Measurements from ENCODE around the gene HID1. TPM values are rescaled to one million over a fixed set of nuclear protein-coding genes. Genes with fewer than 3 reads are reported as not detected.

Gene HID1
- total and polyA plus RNA-seq, 9 of the 15 experiments (the other 6 are each of a cell fraction or from before 2014, with no cell fraction given), result 0.14 to 2.1 (median 0.54) TPM; not detected in 2

GRCh38 chr17:74960570-74961342 lies 11.8 kb downstream of the HID1 start (continued):
- TF ChIP-seq, protein P1, sequence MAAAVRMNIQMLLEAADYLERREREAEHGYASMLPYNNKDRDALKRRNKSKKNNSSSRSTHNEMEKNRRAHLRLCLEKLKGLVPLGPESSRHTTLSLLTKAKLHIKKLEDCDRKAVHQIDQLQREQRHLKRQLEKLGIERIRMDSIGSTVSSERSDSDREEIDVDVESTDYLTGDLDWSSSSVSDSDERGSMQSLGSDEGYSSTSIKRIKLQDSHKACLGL (CRISPR knock-in tag; IDR thresholded peaks at IDR 0.05; ENCODE audit: borderline replicate concordance, poor library complexity, severe bottlenecking), result no peak
- TF ChIP-seq ZBTB1 (CRISPR knock-in tag; IDR thresholded peaks at IDR 0.05; ENCODE audit: borderline replicate concordance, low read depth) (no peak), BRD9 (IDR thresholded peaks at IDR 0.05; ENCODE audit: low read depth, partially characterized antibody) (peak; percentile 45), ARID1B (IDR thresholded peaks at IDR 0.05) (peak; percentile 61), SMAD4 (CRISPR knock-in tag; conservative IDR thresholded peaks at IDR 0.05) (no peak), NCOA1 (IDR thresholded peaks at IDR 0.05; ENCODE audit: low read depth) (0 out of 2 replicates have a peak, but pooled peaks have one; percentile 17), ILF3 (IDR thresholded peaks at IDR 0.05; ENCODE audit: borderline replicate concordance) (no peak), MEF2A (IDR thresholded peaks at IDR 0.05; ENCODE audit: control insufficient read depth, low read depth, low read length) (0 out of 2 replicates have a peak, but pooled peaks have one; percentile 9), BHLHE40 (IDR thresholded peaks at IDR 0.05; ENCODE audit: low read length) (peak; percentile 100), TRIM25 (IDR thresholded peaks at IDR 0.05; ENCODE audit: borderline replicate concordance) (no peak), SIN3A (IDR thresholded peaks at IDR 0.05; ENCODE audit: borderline replicate concordance in 2 of 2, control insufficient read depth in 1 of 2, low read depth in 2 of 2, low read length in 2 of 2) (peak in 1 of 2 experiments; percentile 73; a peak in 2 of 4 replicates), SREBF2 (CRISPR knock-in tag; IDR thresholded peaks at IDR 0.05) (no peak), ZNF224 (CRISPR knock-in tag; IDR thresholded peaks at IDR 0.05) (peak; percentile 68; the same call in 1 of the 2 replicates), BRF2 (IDR thresholded peaks at IDR 0.05; ENCODE audit: borderline replicate concordance, insufficient read depth, insufficient read length) (no peak), TRIM24 (IDR thresholded peaks at IDR 0.05) (peak in 1 of 2 experiments; percentile 73; a peak in 2 of 4 replicates), HCFC1 (IDR thresholded peaks at IDR 0.05; ENCODE audit: low read depth, low read length) (0 out of 2 replicates have a peak, but pooled peaks have one; percentile 19), ZNF77 (CRISPR knock-in tag; IDR thresholded peaks at IDR 0.05) (no peak), TFAP4 (CRISPR knock-in tag; IDR thresholded peaks at IDR 0.05; ENCODE audit: borderline replicate concordance) (peak; percentile 85; the same call in 1 of the 2 replicates), RBM15 (IDR thresholded peaks at IDR 0.05; ENCODE audit: insufficient read depth, low read length) (no peak)
- TF ChIP-seq, protein P2, sequence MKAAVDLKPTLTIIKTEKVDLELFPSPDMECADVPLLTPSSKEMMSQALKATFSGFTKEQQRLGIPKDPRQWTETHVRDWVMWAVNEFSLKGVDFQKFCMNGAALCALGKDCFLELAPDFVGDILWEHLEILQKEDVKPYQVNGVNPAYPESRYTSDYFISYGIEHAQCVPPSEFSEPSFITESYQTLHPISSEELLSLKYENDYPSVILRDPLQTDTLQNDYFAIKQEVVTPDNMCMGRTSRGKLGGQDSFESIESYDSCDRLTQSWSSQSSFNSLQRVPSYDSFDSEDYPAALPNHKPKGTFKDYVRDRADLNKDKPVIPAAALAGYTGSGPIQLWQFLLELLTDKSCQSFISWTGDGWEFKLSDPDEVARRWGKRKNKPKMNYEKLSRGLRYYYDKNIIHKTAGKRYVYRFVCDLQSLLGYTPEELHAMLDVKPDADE (conservative IDR thresholded peaks at IDR 0.05; ENCODE audit: control insufficient read depth, low read depth, low read length), result 0 out of 2 replicates have a peak, but pooled peaks have one; percentile 51
